Measurements from ENCODE around the gene SND1.

SND1 gene

GRCh38 chr7:128076196-128076795 lies 424.3 kb downstream of the SND1 start:
- FAIRE-seq, result no peak
- no peak for DNase-seq (ENCODE audit: insufficient read length, low spot score)

DNA sequence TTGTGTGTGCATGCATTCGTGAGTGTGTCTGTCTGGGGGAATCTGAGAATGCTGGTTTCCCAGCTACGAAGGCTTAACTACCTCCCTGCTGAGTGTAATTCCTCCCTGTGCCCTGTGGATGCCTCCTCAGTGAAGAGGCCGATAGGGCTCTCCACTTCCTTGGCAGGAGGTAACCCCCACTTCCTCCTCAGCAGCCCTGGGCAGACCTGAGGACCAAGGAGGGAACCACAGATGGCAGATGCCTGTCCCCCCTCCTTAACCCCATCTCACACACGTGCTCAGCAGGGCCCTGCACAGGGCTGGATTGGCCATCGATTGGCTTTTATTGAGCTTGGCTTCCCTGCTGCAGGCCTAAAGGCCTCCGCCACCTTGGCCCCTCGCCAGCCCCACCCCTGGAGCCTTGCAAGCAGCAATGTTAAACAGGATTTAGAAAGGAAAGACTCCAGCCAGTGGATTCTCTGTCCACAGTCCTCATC lies 424.8 kb downstream of the SND1 start:
- FAIRE-seq, result no peak
- no peak for DNase-seq (ENCODE audit: insufficient read length, low spot score)

GRCh38 chr7:128078309-128078708 lies 426.3 kb downstream of the SND1 start:
- no peak for DNase-seq (ENCODE audit: insufficient read length, low spot score)
- FAIRE-seq, result no peak

DNA sequence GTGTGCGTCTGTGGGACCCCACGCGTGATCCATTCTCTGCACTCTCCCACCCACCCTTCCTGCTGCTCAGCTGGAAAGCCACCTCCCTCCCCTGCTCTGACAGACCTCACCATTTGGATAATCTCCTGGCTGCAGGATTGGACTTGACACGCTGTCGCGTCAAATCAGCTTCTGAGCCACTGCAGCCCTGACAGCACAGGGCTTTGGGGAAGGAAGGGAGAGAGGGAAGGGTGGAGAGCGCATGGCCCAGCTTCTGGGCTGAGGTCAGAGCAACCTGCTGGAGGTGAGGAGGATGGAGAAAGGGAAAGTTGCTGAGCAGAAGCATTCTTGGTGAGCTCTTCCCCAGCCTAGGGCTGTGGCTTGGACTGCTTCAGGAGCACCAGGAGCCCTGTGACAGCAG lies 428.2 kb downstream of the SND1 start:
- FAIRE-seq (no peak), DNase-seq (ENCODE audit: insufficient read length, low spot score) (no peak)

- no peak for FAIRE-seq
- no peak for DNase-seq (ENCODE audit: insufficient read length, low spot score)
Measured at GRCh38 chr7:128081351-128081750, 429.4 kb downstream of the SND1 start.

GRCh38 chr7:128081808-128082207 lies 429.8 kb downstream of the SND1 start:
- FAIRE-seq, result no peak

GRCh38 chr7:128082431-128082830 lies 430.4 kb downstream of the SND1 start:
- no peak for FAIRE-seq
- no peak for DNase-seq (ENCODE audit: insufficient read length, low spot score)

More at GRCh38 chr7:128081808-128082207, 429.8 kb downstream of the SND1 start:
- DNase-seq (ENCODE audit: insufficient read length, low spot score), result no peak

- DNase-seq (ENCODE audit: insufficient read length, low spot score) (no peak), FAIRE-seq (no peak)
Measured at GRCh38 chr7:128084896-128085608, 433.1 kb downstream of the SND1 start.

GRCh38 chr7:128090492-128090891 lies 438.5 kb downstream of the SND1 start:
- FAIRE-seq (no peak), DNase-seq (ENCODE audit: insufficient read length, low spot score) (no peak)

- FAIRE-seq (no peak), DNase-seq (ENCODE audit: insufficient read length, low spot score) (no peak)
Measured at GRCh38 chr7:128091106-128091505, 439.1 kb downstream of the SND1 start.

- FAIRE-seq (no peak), DNase-seq (ENCODE audit: insufficient read length, low spot score) (no peak)
Measured at GRCh38 chr7:128092221-128092620, 440.2 kb downstream of the SND1 start.

GRCh38 chr7:128093614-128094570 lies 441.9 kb downstream of the SND1 start:
- FAIRE-seq, result no peak
- DNase-seq (ENCODE audit: insufficient read length, low spot score), result no peak

DNA sequence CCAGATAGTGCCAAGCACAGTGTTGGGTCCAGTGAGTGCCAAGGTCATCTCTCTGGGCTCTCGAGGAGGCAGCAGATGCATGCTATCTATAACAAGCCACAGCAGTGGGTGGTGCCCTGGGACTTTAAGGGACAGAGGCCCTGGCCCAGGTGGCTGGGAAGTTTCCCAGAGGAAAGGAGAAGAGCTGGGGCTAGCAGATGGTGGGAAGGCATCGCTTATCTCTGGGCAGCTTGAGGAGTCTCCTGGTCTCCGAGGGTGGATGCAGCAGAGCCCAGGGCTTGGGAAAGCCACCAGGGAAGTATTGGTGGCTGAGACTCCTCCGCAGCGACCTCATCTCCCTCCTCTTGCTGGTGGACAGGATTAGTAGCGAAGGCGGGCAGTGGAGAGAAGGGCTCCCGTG lies 442.7 kb downstream of the SND1 start:
- DNase-seq (ENCODE audit: insufficient read length, low spot score), result no peak
- no peak for FAIRE-seq

DNA sequence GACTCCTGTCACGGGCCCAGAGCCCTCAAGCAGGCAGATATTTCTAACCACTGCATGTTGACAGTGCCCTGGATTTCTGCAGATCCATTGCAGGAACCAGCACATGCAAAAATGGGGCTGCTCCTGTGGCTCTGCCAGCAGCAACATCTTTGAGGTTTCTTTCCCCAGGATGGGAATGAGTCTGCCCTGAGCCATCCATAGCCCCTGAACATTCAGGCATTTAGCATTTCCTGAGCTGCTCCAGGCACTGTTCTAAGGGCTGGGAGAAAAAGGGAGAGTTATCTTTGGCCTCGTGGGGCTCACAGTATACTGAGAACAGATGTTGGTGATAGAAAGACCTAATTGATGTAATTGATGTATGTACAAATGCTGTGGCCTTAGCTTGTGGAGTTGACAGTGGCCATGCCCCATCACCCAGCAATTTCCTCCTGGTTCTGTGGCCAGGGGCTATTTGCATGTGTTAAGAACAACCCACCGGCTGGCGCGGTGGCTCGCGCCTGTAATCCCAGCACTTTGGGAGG lies 445.3 kb downstream of the SND1 start:
- DNase-seq (ENCODE audit: insufficient read length, low spot score) (no peak), FAIRE-seq (no peak)

GRCh38 chr7:128098629-128099028 lies 446.6 kb downstream of the SND1 start:
- FAIRE-seq, result no peak
- no peak for DNase-seq (ENCODE audit: insufficient read length, low spot score)

DNA sequence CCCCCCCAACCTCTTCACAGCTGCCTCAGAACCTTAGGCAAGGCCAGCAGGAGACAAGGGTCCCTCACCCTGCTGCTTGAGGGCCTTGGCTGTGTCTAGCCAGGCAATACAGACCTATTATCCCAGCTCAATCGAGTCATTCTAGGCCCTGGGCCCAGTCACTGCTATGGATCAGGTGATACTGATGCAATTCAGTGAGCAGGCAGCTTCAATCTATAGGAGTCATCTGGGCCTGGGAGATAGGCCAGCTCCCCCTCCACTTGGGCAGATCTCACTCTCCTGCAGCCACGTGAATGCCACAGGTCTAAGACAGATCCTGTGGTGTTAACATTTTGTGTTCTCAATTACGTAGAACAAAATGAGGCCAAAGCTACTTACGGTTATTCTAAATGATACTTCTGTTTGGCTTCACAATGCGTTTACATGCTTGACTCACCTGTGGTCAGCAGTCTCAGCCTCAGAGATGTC lies 447.2 kb downstream of the SND1 start:
- DNase-seq (ENCODE audit: insufficient read length, low spot score) (no peak), FAIRE-seq (no peak)

GRCh38 chr7:128100225-128100948 lies 448.4 kb downstream of the SND1 start:
- FAIRE-seq (no peak), DNase-seq (ENCODE audit: insufficient read length, low spot score) (no peak)

GRCh38 chr7:128100949-128101713 lies 449.1 kb downstream of the SND1 start:
- FAIRE-seq, result no peak
- no peak for DNase-seq (ENCODE audit: insufficient read length, low spot score)

GRCh38 chr7:128102490-128103291 lies 450.7 kb downstream of the SND1 start:
- DNase-seq (ENCODE audit: insufficient read length, low spot score), result no peak
- no peak for FAIRE-seq
